Loucy (cell line): Measurements from ENCODE around the gene TMEM158.

Experiments used
- EZH2phosphoT487 ChIP-seq: fragments of 200-600 bp; IDR thresholded peaks from 2 replicates; pipeline ENCODE4 v1.6.1; 2018; ENCODE audit warnings: antibody characterized with exemption, mild to moderate bottlenecking, moderate library complexity, borderline replicate concordance
- TF ChIP-seq, protein P1 (sequence below): fragments of 200-600 bp; sonication (generic); conservative IDR thresholded peaks from 2 replicates; pipeline ENCODE4 v1.5.1; 2014; ENCODE audit warnings: mild to moderate bottlenecking, antibody characterized with exemption, low read length

DNA sequence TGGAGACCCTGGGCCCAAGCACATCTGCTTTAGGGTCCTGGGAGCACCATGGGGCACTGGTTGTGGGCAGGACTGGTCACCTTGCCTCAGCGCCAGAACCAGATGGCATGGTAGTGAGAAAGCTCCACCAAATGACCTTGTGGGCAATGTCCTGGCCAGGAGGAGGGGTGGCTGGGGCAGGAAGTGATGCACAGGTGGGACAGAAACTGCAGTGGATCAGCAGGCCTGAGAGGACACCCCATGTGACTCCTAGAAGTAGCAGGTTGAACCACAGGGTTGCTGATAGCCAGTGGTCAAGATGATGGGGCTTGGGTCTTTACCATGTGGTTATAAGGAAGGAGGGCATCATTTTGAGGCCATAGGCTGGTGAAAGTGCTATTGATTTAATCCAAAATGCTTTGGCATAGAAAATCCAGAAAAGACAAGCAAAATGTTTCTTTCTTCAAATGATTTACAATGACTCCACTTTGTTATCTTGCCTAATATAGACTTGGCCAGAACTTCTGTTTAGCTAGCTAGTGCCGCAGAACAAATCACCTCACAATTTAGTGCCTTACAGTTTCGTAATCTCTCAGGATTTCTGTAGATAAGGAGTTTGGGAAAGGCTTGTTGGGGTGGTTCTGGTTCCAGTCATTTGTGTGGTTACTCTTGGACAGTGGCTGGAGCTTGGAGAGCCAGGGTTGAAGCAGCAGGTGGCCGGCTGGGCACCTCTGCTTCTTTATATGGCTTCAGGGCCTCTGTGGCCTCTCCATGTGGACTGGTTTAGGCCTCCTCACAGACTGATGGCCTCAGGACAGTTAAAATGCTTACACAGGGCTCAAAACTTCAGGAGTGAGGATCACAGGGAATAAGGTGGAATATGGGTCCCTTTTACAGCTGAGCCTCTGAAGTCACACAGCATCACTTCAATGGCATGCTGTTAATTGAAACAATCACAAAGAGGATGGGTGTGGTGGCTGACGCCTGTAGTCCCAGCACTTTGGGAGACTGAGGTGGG, 27.5 kb downstream of the TMEM158 start:
- TF ChIP-seq, protein P1, sequence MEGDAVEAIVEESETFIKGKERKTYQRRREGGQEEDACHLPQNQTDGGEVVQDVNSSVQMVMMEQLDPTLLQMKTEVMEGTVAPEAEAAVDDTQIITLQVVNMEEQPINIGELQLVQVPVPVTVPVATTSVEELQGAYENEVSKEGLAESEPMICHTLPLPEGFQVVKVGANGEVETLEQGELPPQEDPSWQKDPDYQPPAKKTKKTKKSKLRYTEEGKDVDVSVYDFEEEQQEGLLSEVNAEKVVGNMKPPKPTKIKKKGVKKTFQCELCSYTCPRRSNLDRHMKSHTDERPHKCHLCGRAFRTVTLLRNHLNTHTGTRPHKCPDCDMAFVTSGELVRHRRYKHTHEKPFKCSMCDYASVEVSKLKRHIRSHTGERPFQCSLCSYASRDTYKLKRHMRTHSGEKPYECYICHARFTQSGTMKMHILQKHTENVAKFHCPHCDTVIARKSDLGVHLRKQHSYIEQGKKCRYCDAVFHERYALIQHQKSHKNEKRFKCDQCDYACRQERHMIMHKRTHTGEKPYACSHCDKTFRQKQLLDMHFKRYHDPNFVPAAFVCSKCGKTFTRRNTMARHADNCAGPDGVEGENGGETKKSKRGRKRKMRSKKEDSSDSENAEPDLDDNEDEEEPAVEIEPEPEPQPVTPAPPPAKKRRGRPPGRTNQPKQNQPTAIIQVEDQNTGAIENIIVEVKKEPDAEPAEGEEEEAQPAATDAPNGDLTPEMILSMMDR: no peak
- TF ChIP-seq EZH2phosphoT487: no peak
